Stimulated activated naive B cell treated with anti-CD40 and anti-IgM and Interleukin-4, amounts not matched to agents 10 μg/mL and 1 μg/mL and 100 μg/mL, for 72 hours (primary cell): ENCODE measurements around the gene STEAP4.
A peak's percentile ranks its signal among the peaks of the same experiment; 100 is the strongest.
"Not testable (repeated sequence)": the region's sequence is repeated elsewhere in the genome, so short reads cannot be mapped to it uniquely, and the experiment has no call there.

Source experiments
- ATAC-seq, 2 donors: fragments of 150-1000 bp; cut with Tn5 transposase; replicated peaks; 2 replicates each; pipeline ENCODE4 v1.10.0; 2021; ENCODE audit warnings: moderate library complexity in 1 of 2
- DNase-seq: peaks from one replicate; pipeline ENCODE4 v3.0.0; 2021
- H3K27ac Mint-ChIP-seq: one replicate; pipeline ENCODE4 v1.8.0; 2022; ENCODE audit warnings: mild to moderate bottlenecking, mixed read lengths
- H3K27me3 Mint-ChIP-seq, 2 donors: one replicate each; pipeline ENCODE4 v1.8.0; 2022; ENCODE audit warnings: mixed read lengths in 2 of 2
- H3K36me3 Mint-ChIP-seq, 2 donors: one replicate each; pipeline ENCODE4 v1.8.0; 2022; ENCODE audit warnings: mixed read lengths in 2 of 2, mild to moderate bottlenecking in 1 of 2
- H3K4me1 Mint-ChIP-seq, 2 donors: one replicate each; pipeline ENCODE4 v1.8.0; 2022; ENCODE audit warnings: mixed read lengths in 2 of 2, mild to moderate bottlenecking in 1 of 2
- H3K4me3 Mint-ChIP-seq, 2 donors: one replicate each; pipeline ENCODE4 v1.8.0; 2022; ENCODE audit warnings: mild to moderate bottlenecking in 2 of 2, mixed read lengths in 2 of 2, moderate library complexity in 1 of 2
- H3K9me3 Mint-ChIP-seq, 2 donors: one replicate each; pipeline ENCODE4 v1.8.0; 2022; ENCODE audit warnings: mixed read lengths in 2 of 2, mild to moderate bottlenecking in 1 of 2

STEAP4 gene

DNA sequence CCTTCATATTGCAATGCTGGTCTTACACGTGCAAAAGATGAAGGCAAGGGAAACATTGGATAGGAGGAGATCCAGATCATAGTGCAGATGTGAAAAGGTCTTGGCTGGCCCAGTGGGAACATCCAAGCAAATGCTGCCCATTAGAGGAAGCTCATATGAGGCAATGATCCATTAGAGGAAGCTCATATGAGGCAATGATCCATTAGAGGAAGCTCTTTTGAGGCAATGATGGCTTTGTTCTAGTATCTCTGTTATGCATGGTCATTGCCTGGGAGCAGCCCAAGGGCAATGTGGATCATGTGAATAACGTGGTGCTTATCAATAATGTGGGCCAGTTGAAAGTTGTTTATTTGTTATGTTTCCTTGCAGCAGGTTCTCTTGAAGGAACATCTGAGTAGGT is 37.8 kb downstream of the STEAP4 start:
- no peaks in the 10 kb centered on the region for H3K36me3 Mint-ChIP-seq
- ATAC-seq (no peak), DNase-seq (no peak)
- H3K4me1 Mint-ChIP-seq = no peaks in the 10 kb centered on the region
- H3K27me3 Mint-ChIP-seq = no peaks in the 10 kb centered on the region
- H3K9me3 Mint-ChIP-seq = peaks cover 0 to 4% of the 10 kb centered on the region in 2 donors
- no peak overlapping the region for H3K4me3 Mint-ChIP-seq
- H3K27ac Mint-ChIP-seq = no peak overlapping the region

DNA sequence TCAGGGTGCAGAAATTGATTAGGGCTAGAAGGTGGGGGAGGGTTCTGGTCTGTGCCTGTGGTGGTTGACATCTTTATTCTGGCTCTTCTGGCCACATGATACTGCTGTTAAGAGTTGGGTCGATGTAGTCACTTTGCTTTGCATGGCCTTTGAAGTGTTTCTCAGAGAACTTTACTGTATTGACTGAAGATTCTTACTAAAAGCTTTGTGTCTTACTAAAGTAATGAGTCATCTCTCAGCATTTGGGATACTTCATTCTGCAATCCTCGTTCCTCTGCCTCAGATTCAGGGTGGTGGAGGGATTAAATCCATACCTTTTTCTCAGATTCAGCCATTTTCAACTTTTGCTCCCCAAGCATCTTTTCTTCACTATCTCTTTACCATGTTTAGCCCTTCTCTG is 38.6 kb downstream of the STEAP4 start:
- H3K27ac Mint-ChIP-seq = no peak overlapping the region
- no peak for ATAC-seq

GRCh38 chr7:88267421-88267820 is 39.3 kb downstream of the STEAP4 start:
- ATAC-seq = no peak
- no peak overlapping the region for H3K27ac Mint-ChIP-seq
- DNase-seq = no peak
- H3K36me3 Mint-ChIP-seq = no peaks in the 10 kb centered on the region
- no peaks in the 10 kb centered on the region for H3K4me1 Mint-ChIP-seq
- H3K9me3 Mint-ChIP-seq = peaks cover 0 to 4% of the 10 kb centered on the region in 2 donors
- peaks cover 0 to 3% of the 10 kb centered on the region in 2 donors for H3K27me3 Mint-ChIP-seq
- H3K4me3 Mint-ChIP-seq = no peak overlapping the region

More for the DNA sequence above, 38.6 kb downstream of the STEAP4 start:
- Mint-ChIP-seq H3K4me3 (no peak overlapping the region), H3K4me1 (no peaks in the 10 kb centered on the region), H3K36me3 (no peaks in the 10 kb centered on the region), H3K9me3 (peaks cover 0 to 4% of the 10 kb centered on the region in 2 donors), H3K27me3 (no peaks in the 10 kb centered on the region)
- no peak for DNase-seq

DNA sequence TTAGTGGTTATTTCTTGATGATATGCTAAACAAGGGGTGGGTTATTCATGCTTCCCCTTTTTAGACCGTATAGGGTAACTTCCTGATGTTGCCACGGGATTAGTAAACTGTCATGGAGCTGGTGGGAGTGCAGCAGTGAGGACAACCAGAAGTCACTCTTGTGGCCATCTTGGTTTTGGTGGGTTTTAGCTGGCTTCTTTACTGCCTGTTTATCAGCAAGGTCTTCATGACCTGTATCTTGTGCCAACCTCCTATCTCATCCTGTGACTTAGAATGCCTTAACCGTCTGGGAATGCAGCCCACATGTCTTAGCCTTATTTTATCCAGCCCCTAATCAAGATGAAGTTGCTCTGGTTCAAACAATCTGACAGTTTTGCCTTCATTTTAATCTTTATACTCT is 41.7 kb downstream of the STEAP4 start:
- H3K4me1 Mint-ChIP-seq, H3K9me3 Mint-ChIP-seq, DNase-seq, H3K27me3 Mint-ChIP-seq, H3K36me3 Mint-ChIP-seq, ATAC-seq, H3K27ac Mint-ChIP-seq, H3K4me3 Mint-ChIP-seq: not testable (repeated sequence)

DNA sequence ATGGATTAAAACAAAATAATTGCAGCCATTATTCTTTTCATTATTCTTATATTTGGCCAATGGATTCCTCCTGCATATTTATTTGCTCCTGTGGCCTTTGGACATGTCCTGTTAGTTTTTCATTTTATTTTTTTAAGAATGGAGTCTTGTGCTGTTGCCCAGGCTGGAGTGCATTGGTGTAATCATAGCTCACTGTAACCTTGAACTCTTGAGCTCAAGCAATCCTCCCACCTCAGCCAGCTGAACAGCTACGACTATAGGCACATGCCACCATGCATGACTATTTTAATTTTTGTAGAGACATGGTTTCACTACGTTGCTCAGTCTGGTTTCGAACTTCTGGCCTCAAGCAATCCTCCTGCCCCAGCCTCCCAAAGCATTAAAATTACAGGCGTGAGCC is 44.1 kb downstream of the STEAP4 start:
- H3K4me3 Mint-ChIP-seq = no peak overlapping the region
- no peaks in the 10 kb centered on the region for H3K36me3 Mint-ChIP-seq
- peaks cover 7 to 11% of the 10 kb centered on the region in 2 donors for H3K27me3 Mint-ChIP-seq
- ATAC-seq = no peak
- no peaks in the 10 kb centered on the region for H3K4me1 Mint-ChIP-seq
- no peak overlapping the region for H3K27ac Mint-ChIP-seq
- peaks cover 0 to 2% of the 10 kb centered on the region in 2 donors for H3K9me3 Mint-ChIP-seq
- no peak for DNase-seq

DNA sequence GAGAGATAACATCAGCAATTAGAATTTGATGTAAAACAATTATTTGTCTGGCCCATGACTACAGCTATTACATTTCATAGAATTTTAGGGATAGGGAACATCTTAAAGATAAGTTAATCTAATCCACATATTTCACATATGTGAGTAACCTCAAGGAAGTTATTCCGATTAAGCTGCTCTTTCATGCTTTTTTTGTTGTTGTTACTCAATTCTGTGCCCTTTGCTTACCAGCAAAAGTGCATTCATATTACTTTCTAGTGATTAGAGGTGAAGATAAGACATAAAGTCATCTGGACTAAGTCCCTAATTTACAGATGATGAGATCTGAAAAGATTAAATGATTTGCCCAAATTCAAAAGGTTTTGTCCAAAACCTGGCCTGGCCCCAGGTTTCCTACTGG is 46.0 kb downstream of the STEAP4 start:
- H3K27ac Mint-ChIP-seq = no peak overlapping the region
- no peaks in the 10 kb centered on the region for H3K4me1 Mint-ChIP-seq

DNA sequence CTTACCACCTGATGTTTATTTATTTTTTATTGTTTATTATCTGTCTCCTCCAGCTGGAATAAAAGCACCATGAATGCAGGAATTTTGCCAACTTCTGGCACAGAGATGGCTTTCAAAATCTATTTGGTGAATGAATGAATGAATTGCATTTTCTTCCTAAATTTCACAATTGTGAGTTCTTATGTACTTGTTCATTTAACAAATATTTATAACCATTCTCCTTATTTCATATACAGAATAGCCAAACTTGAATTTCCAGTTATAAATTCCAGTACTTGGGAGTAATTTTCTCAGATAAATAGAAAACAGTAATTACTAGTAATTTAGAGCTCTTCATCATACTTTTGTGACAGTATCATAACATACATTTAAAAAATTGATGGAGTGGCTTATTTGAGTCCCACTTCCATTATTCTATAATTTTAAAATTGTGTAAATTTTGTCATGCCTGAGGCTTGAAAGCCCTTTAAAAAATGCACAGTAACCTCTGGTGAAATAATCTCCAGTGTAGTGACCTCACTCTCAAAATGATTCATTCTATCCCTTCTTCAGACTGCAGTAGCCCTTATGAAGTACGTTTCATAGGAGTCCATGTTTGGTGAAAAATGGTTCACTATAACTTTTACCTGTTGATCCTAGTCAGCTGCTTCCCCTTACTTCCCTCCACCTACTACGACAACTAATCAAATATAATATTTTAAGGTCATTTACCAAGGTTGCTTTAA is 46.9 kb downstream of the STEAP4 start:
- DNase-seq (no peak), ATAC-seq (no peak)
- Mint-ChIP-seq H3K4me3 (no peak overlapping the region), H3K36me3 (no peaks in the 10 kb centered on the region), H3K9me3 (peaks cover 0 to 4% of the 10 kb centered on the region in 2 donors), H3K27ac (no peak overlapping the region), H3K27me3 (peaks cover 11 to 15% of the 10 kb centered on the region in 2 donors), H3K4me1 (no peaks in the 10 kb centered on the region)

More for the DNA sequence above, 46.0 kb downstream of the STEAP4 start:
- no peaks in the 10 kb centered on the region for H3K36me3 Mint-ChIP-seq
- H3K4me3 Mint-ChIP-seq = no peak overlapping the region
- no peaks in the 10 kb centered on the region for H3K9me3 Mint-ChIP-seq
- DNase-seq = no peak
- no peak for ATAC-seq
- H3K27me3 Mint-ChIP-seq = peaks cover 11 to 15% of the 10 kb centered on the region in 2 donors

DNA sequence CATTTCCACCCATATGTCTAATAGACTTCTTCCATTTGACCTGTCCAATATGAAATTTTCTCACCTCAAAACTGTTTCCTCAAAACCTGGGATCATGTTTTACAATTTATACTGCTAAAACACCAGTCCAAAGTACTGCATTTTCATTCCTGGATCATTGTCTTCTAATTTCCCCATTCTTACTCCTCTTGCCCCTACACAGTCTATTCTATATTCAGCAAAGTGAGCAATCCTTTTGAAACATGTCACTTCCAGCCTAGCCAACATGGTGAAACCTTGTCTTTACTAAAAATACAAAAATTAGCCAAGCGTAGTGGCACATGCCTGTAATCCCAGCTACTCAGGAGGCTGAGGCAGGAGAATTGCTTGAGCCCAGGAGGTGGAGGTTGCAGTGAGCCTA is 48.4 kb downstream of the STEAP4 start:
- not testable (repeated sequence) for H3K27ac Mint-ChIP-seq, DNase-seq, H3K4me3 Mint-ChIP-seq, H3K36me3 Mint-ChIP-seq, ATAC-seq, H3K4me1 Mint-ChIP-seq
- peaks cover 11 to 15% of the 10 kb centered on the region in 2 donors for H3K27me3 Mint-ChIP-seq
- H3K9me3 Mint-ChIP-seq = peaks cover 13 to 15% of the 10 kb centered on the region in 2 donors

- Mint-ChIP-seq H3K27me3 (peaks cover 11% of the 10 kb centered on the region in 2 donors), H3K36me3 (peaks cover 3 to 5% of the 10 kb centered on the region in 2 donors), H3K4me3 (no peak overlapping the region), H3K4me1 (no peaks in the 10 kb centered on the region), H3K9me3 (peaks cover 13 to 15% of the 10 kb centered on the region in 2 donors), H3K27ac (no peak overlapping the region)
- DNase-seq (no peak), ATAC-seq (no peak)
Measured at GRCh38 chr7:88256906-88257305, 49.8 kb downstream of the STEAP4 start.

GRCh38 chr7:88254721-88255424 is 51.8 kb downstream of the STEAP4 start:
- no peak overlapping the region for H3K4me3 Mint-ChIP-seq
- peaks cover 3 to 5% of the 10 kb centered on the region in 2 donors for H3K36me3 Mint-ChIP-seq
- H3K27ac Mint-ChIP-seq = no peak overlapping the region
- DNase-seq (no peak), ATAC-seq (no peak)
- H3K27me3 Mint-ChIP-seq = peaks cover 17 to 18% of the 10 kb centered on the region in 2 donors
- peaks cover 15 to 16% of the 10 kb centered on the region in 2 donors for H3K9me3 Mint-ChIP-seq
- H3K4me1 Mint-ChIP-seq = no peaks in the 10 kb centered on the region

DNA sequence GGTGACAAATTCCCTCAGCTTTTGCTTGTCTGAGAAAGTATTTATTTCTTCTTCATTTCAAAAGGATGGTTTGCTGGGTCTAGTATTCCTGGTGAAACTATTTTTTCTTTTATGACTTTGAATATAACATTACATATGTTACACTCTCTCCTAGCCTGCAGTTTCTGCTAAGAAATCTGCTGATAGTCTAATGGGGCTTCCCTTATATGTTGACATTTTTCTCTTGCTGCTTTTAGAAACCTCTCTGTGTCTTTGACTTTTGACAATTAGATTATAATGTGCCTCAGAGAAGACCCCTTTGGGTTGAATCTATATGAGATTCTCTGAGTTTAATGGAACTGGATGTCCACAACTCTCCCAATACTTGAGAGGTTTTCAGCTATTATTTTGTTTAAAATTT is 53.1 kb downstream of the STEAP4 start:
- Mint-ChIP-seq H3K4me3 (no peak overlapping the region), H3K4me1 (no peaks in the 10 kb centered on the region), H3K9me3 (peaks cover 15 to 16% of the 10 kb centered on the region in 2 donors), H3K27ac (no peak overlapping the region), H3K36me3 (peaks cover 3 to 5% of the 10 kb centered on the region in 2 donors), H3K27me3 (peaks cover 17 to 18% of the 10 kb centered on the region in 2 donors)
- ATAC-seq (no peak), DNase-seq (no peak)

DNA sequence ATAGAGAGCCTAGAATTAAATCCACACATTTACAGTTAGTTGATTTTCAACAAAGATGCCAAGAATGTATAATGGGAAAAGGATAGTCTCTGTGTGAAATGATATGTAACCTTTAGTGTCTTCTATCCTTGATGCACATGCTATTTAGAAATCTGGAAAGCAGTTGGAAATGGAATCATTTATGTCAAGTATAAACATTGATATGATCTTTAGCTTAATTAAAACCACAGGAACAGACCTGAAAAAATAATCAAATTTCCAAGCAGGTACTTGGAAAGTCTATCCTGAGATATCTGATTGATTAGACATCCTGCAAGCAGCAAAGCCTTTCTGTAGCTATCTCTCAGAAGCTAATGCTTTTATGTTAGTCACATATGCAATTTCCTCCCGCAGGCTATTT is 62.4 kb downstream of the STEAP4 start:
- no peak overlapping the region for H3K4me3 Mint-ChIP-seq
- DNase-seq (no peak), ATAC-seq (no peak)
- H3K4me1 Mint-ChIP-seq = peaks cover 0 to 2% of the 10 kb centered on the region in 2 donors
- H3K9me3 Mint-ChIP-seq = no peaks in the 10 kb centered on the region
- no peaks in the 10 kb centered on the region for H3K36me3 Mint-ChIP-seq
- no peak overlapping the region for H3K27ac Mint-ChIP-seq
- peaks cover 8 to 16% of the 10 kb centered on the region in 2 donors for H3K27me3 Mint-ChIP-seq

GRCh38 chr7:88243345-88243909 is 63.3 kb downstream of the STEAP4 start:
- Mint-ChIP-seq H3K4me3 (no peak overlapping the region), H3K4me1 (peaks cover 0 to 2% of the 10 kb centered on the region in 2 donors), H3K27me3 (peaks cover 8 to 16% of the 10 kb centered on the region in 2 donors), H3K36me3 (no peaks in the 10 kb centered on the region), H3K27ac (no peak overlapping the region), H3K9me3 (no peaks in the 10 kb centered on the region)
- DNase-seq = no peak
- peak; percentile 63 to 71 for ATAC-seq

- ATAC-seq = no peak
- no peak for DNase-seq
- no peak overlapping the region for H3K27ac Mint-ChIP-seq
- H3K36me3 Mint-ChIP-seq = no peaks in the 10 kb centered on the region
- H3K9me3 Mint-ChIP-seq = no peaks in the 10 kb centered on the region
- peaks cover 0 to 13% of the 10 kb centered on the region in 2 donors for H3K27me3 Mint-ChIP-seq
- H3K4me3 Mint-ChIP-seq = no peak overlapping the region
- peaks cover 0 to 2% of the 10 kb centered on the region in 2 donors for H3K4me1 Mint-ChIP-seq
Measured at GRCh38 chr7:88239852-88240251, 66.8 kb downstream of the STEAP4 start.
